Panc1 (cell line): ENCODE data around the gene CAMSAP2. TPM values are rescaled to one million over a fixed set of nuclear protein-coding genes. Genes with fewer than 3 reads are reported as not detected.

Experiments
- ATAC-seq: fragments of 200-7000 bp; cut with Tn5 transposase; 2 replicates; pipeline ENCODE4 v1.9.1; 2020; ENCODE audit warnings: mild to moderate bottlenecking, moderate library complexity
- BruUV-seq: library from RNA; stranded (reverse); fragments of 400-500 nt; replicated peaks from 2 replicates; lab custom pipeline; 2021; lab: Mats Ljungman, UMichigan
- CTCF ChIA-PET: fragments of 300-600 bp; sonication (Branson Sonifier 250); formaldehyde crosslinking; loops from one replicate; lab custom pipeline; 2022; ENCODE audit warnings: antibody characterized with exemption; lab: Charles Lee
- POLR2A ChIA-PET: fragments of 300-600 bp; sonication (Branson Sonifier 250); formaldehyde crosslinking; loops from one replicate; lab custom pipeline; 2022; ENCODE audit warnings: antibody characterized with exemption; lab: Charles Lee
- DNase-seq: peaks from one replicate; pipeline ENCODE4 v3.0.0-alpha.2; 2010; ENCODE audit warnings: low read depth, low spot score
- H3K27ac ChIP-seq: 2 replicates; pipeline ENCODE4 v1.5.1; 2011; ENCODE audit warnings: mild to moderate bottlenecking, low read length, inconsistent platforms
- H3K27me3 ChIP-seq: fragments of 200-500 bp; sonication (Bioruptor generic); 2 replicates; pipeline ENCODE4 v1.6.0; 2014; ENCODE audit warnings: low read length, inconsistent platforms; ENCODE audit not compliant: control insufficient read depth, insufficient read depth
- H3K36me3 ChIP-seq: fragments of 200-500 bp; sonication (Bioruptor generic); 2 replicates; pipeline ENCODE4 v1.5.1; 2014; ENCODE audit warnings: inconsistent platforms, mild to moderate bottlenecking, low read length, moderate library complexity; ENCODE audit not compliant: control insufficient read depth, insufficient read depth
- H3K4me1 ChIP-seq: 2 replicates; pipeline ENCODE4 v1.5.1; 2011; ENCODE audit warnings: inconsistent platforms, mild to moderate bottlenecking, low read length, moderate library complexity; ENCODE audit not compliant: control insufficient read depth, insufficient read depth
- H3K4me3 ChIP-seq, 2 experiments: 2 replicates each; pipeline ENCODE4 v1.5.1; 2011 to 2012; ENCODE audit warnings: low read depth in 2 of 2, low read length in 2 of 2, mild to moderate bottlenecking in 2 of 2, inconsistent platforms in 1 of 2, moderate library complexity in 1 of 2
- H3K9me3 ChIP-seq: fragments of 200-500 bp; sonication (Bioruptor generic); 2 replicates; pipeline ENCODE4 v1.5.1; 2014; ENCODE audit warnings: low read depth, mild to moderate bottlenecking, inconsistent platforms, low read length, moderate library complexity; ENCODE audit not compliant: control insufficient read depth, insufficient read depth
- CTCF ChIP-seq: fragments of 450-650 bp; IDR thresholded peaks from 2 replicates; pipeline ENCODE4 v1.5.1; 2017; ENCODE audit warnings: mild to moderate bottlenecking
- POLR2AphosphoS5 ChIP-seq: IDR thresholded peaks from 2 replicates; pipeline ENCODE4 v1.6.1; 2012; ENCODE audit warnings: mild to moderate bottlenecking, low read depth, low read length, moderate library complexity
- REST ChIP-seq, 2 experiments: IDR thresholded peaks; 2 replicates each; pipeline ENCODE4 v1.6.1; 2011 to 2012; ENCODE audit warnings: low read depth in 2 of 2, control low read depth in 1 of 2, low read length in 1 of 2, mild to moderate bottlenecking in 1 of 2, moderate library complexity in 1 of 2; ENCODE audit not compliant: insufficient read depth in 1 of 2
- SIN3A ChIP-seq: IDR thresholded peaks from 2 replicates; pipeline ENCODE4 v1.6.1; 2012; ENCODE audit warnings: low read depth, mild to moderate bottlenecking, low read length, moderate library complexity, borderline replicate concordance; ENCODE audit not compliant: insufficient read depth
- TCF7L2 ChIP-seq: IDR thresholded peaks from 2 replicates; pipeline ENCODE4 v1.6.1; 2011; ENCODE audit warnings: mild to moderate bottlenecking, low read depth, low read length, inconsistent platforms
- in situ Hi-C: cut with HindIII; loops from 2 replicates; pipeline ENCODE4 v1.10.0; 2016; ENCODE audit warnings: low sequenced_read_pairs, low pct_unique_long_range_greater_than_20kb
- intact Hi-C: fragments of 100-400 bp; cut with micrococcal nuclease; formaldehyde crosslinking; loops from one replicate; pipeline ENCODE4 v1.10.0; 2022; ENCODE audit not compliant: unreplicated experiment
- total RNA-seq: library from RNA; stranded (reverse); gene quantifications from one replicate; pipeline ENCODE4 v1.2.1, GENCODE V29; 2021; ENCODE audit not compliant: unreplicated experiment

The CAMSAP2 gene
- total RNA-seq, 1 experiment from 2014 or later: 40.1 TPM

GRCh38 chr1:200818248-200818647 lies 79.6 kb downstream of the CAMSAP2 start:
- no TSS peak for BruUV-seq
- Histone ChIP-seq H3K36me3 (peaks cover 11% of the 10 kb centered on the region), H3K9me3 (no peaks in the 10 kb centered on the region), H3K27ac (no peak overlapping the region), H3K27me3 (no peaks in the 10 kb centered on the region), H3K4me1 (no peaks in the 10 kb centered on the region), H3K4me3 (no peak overlapping the region)
- intact Hi-C loops: no loop called here
- DNase-seq (no peak), ATAC-seq (no peak)
- ChIA-PET CTCF (no interaction called here), POLR2A (no interaction called here)
- TF ChIP-seq REST (IDR thresholded peaks at IDR 0.05; ENCODE audit: insufficient read depth in 1 of 2, low read depth in 2 of 2, low read length in 1 of 2): no peak
- TF ChIP-seq TCF7L2: no peak
- TF ChIP-seq POLR2AphosphoS5: no peak
- TF ChIP-seq CTCF: no peak
- TF ChIP-seq SIN3A: no peak
- in situ Hi-C loops: no loop called here

- intact Hi-C loops (no loop called here), in situ Hi-C loops (no loop called here)
- no peak overlapping the region for H3K4me3 ChIP-seq
- no TSS peak for BruUV-seq
- ChIA-PET POLR2A (interaction anchor here (0.6 to 0.7 kb wide), 3 partner anchors 40 to 181 kb away, joined by 4 to 9 read pairs (median 5); no protein-coding TSS in a partner anchor), CTCF (interaction anchor here (0.6 kb wide), 1 partner anchor 1517 kb away, joined by 5 read pairs; no protein-coding TSS in a partner anchor)
- no peak for DNase-seq
- peaks cover 11% of the 10 kb centered on the region for H3K36me3 ChIP-seq
- no peaks in the 10 kb centered on the region for H3K27me3 ChIP-seq
- no peak for ATAC-seq
- H3K4me1 ChIP-seq: no peaks in the 10 kb centered on the region
- H3K9me3 ChIP-seq: no peaks in the 10 kb centered on the region
- TF ChIP-seq CTCF: no peak
- TF ChIP-seq POLR2AphosphoS5: no peak
- no peak for TF ChIP-seq SIN3A
- TF ChIP-seq REST (IDR thresholded peaks at IDR 0.05; ENCODE audit: insufficient read depth in 1 of 2, low read depth in 2 of 2, low read length in 1 of 2): no peak
- no peak for TF ChIP-seq TCF7L2
- no peak overlapping the region for H3K27ac ChIP-seq
Measured at GRCh38 chr1:200819726-200820125, 81.0 kb downstream of the CAMSAP2 start.
